Measurements from ENCODE around the gene DUT. TPM values are rescaled to one million over a fixed set of nuclear protein-coding genes. Genes with fewer than 3 reads are reported as not detected.

The DUT gene
- total RNA-seq, 1 experiment from 2014 or later, result 85.2 TPM

- H3K9ac ChIP-seq (ENCODE audit: low read length), result no peak overlapping the region
- TF ChIP-seq EZH2 (IDR thresholded peaks at IDR 0.05; ENCODE audit: low read length, unreplicated experiment), result no peak
- TF ChIP-seq EZH2phosphoT487 (IDR thresholded peaks at IDR 0.05; ENCODE audit: borderline replicate concordance, low read length), result no peak
- no peak for TF ChIP-seq CTCF (conservative IDR thresholded peaks at IDR 0.05; ENCODE audit: low read depth, low read length)
- H3K4me3 ChIP-seq (ENCODE audit: low read length), result no peak overlapping the region
- no peaks in the 10 kb centered on the region for H3K27me3 ChIP-seq (ENCODE audit: low read length)
- no peaks in the 10 kb centered on the region for H3K36me3 ChIP-seq (ENCODE audit: low read depth, low read length)
- CTCF ChIA-PET, result no interaction called here
- no peaks in the 10 kb centered on the region for H3K9me2 ChIP-seq (replicated peaks; ENCODE audit: low read length)
- no peak overlapping the region for H3K27ac ChIP-seq (ENCODE audit: low read length)
- ATAC-seq, result no peak
- DNase-seq, result no peak
- H2AFZ ChIP-seq (ENCODE audit: low read length), result no peak overlapping the region
- POLR2A ChIA-PET (ENCODE audit: unreplicated experiment), result no interaction called here
- no TSS peak for BruUV-seq (replicated peaks)
- H3K4me1 ChIP-seq (ENCODE audit: insufficient read depth, low read length), result no peaks in the 10 kb centered on the region
- H3K4me2 ChIP-seq (ENCODE audit: low read length), result no peak overlapping the region
- no peaks in the 10 kb centered on the region for H3F3A ChIP-seq (ENCODE audit: low read length, unreplicated experiment)
- no peaks in the 10 kb centered on the region for H3K79me2 ChIP-seq (ENCODE audit: low read length)
- H4K20me1 ChIP-seq (ENCODE audit: low read length), result no peaks in the 10 kb centered on the region
- intact Hi-C loops (cut with micrococcal nuclease), result no loop called here
- no peaks in the 10 kb centered on the region for H3K9me3 ChIP-seq (ENCODE audit: low read length)
These were observed 21.5 kb upstream of the DUT start for GRCh38 chr15:48309740-48310139.

- CTCF ChIA-PET, result no interaction called here
- H3K36me3 ChIP-seq (ENCODE audit: low read depth, low read length), result no peaks in the 10 kb centered on the region
- H3K4me3 ChIP-seq (ENCODE audit: low read length), result no peak overlapping the region
- no peaks in the 10 kb centered on the region for H3K27me3 ChIP-seq (ENCODE audit: low read length)
- H3K27ac ChIP-seq (ENCODE audit: low read length), result no peak overlapping the region
- no peak for ATAC-seq
- DNase-seq, result no peak
- intact Hi-C loops (cut with micrococcal nuclease), result no loop called here
- no peak overlapping the region for H3K4me2 ChIP-seq (ENCODE audit: low read length)
- H3K4me1 ChIP-seq (ENCODE audit: insufficient read depth, low read length), result no peaks in the 10 kb centered on the region
- H3K9me3 ChIP-seq (ENCODE audit: low read length), result no peaks in the 10 kb centered on the region
- H3K9me2 ChIP-seq (replicated peaks; ENCODE audit: low read length), result no peaks in the 10 kb centered on the region
- H2AFZ ChIP-seq (ENCODE audit: low read length), result no peak overlapping the region
- no TSS peak for BruUV-seq (replicated peaks)
- H3K9ac ChIP-seq (ENCODE audit: low read length), result no peak overlapping the region
- no peak for TF ChIP-seq CTCF (conservative IDR thresholded peaks at IDR 0.05; ENCODE audit: low read depth, low read length)
- TF ChIP-seq EZH2 (IDR thresholded peaks at IDR 0.05; ENCODE audit: low read length, unreplicated experiment), result no peak
- TF ChIP-seq EZH2phosphoT487 (IDR thresholded peaks at IDR 0.05; ENCODE audit: borderline replicate concordance, low read length), result no peak
- no peaks in the 10 kb centered on the region for H3K79me2 ChIP-seq (ENCODE audit: low read length)
- no peaks in the 10 kb centered on the region for H3F3A ChIP-seq (ENCODE audit: low read length, unreplicated experiment)
- H4K20me1 ChIP-seq (ENCODE audit: low read length), result no peaks in the 10 kb centered on the region
- POLR2A ChIA-PET (ENCODE audit: unreplicated experiment), result no interaction called here
These were observed 18.0 kb upstream of the DUT start for GRCh38 chr15:48313216-48313615.

- intact Hi-C loops (cut with micrococcal nuclease), result no loop called here
- no peaks in the 10 kb centered on the region for H3F3A ChIP-seq (ENCODE audit: low read length, unreplicated experiment)
- POLR2A ChIA-PET (ENCODE audit: unreplicated experiment), result no interaction called here
These were observed 16.2 kb upstream of the DUT start for GRCh38 chr15:48315041-48315440.

More at GRCh38 chr15:48315041-48315440, 16.2 kb upstream of the DUT start:
- no peaks in the 10 kb centered on the region for H3K4me1 ChIP-seq (ENCODE audit: insufficient read depth, low read length)
- DNase-seq (no peak), ATAC-seq (no peak)
- H3K27me3 ChIP-seq (ENCODE audit: low read length), result no peaks in the 10 kb centered on the region
- no peak overlapping the region for H3K4me2 ChIP-seq (ENCODE audit: low read length)
- no peaks in the 10 kb centered on the region for H3K9me3 ChIP-seq (ENCODE audit: low read length)
- no peak overlapping the region for H2AFZ ChIP-seq (ENCODE audit: low read length)
- no peak overlapping the region for H3K4me3 ChIP-seq (ENCODE audit: low read length)
- no peaks in the 10 kb centered on the region for H3K36me3 ChIP-seq (ENCODE audit: low read depth, low read length)
- H3K27ac ChIP-seq (ENCODE audit: low read length), result no peak overlapping the region
- H3K79me2 ChIP-seq (ENCODE audit: low read length), result no peaks in the 10 kb centered on the region
- BruUV-seq (replicated peaks), result no TSS peak
- no peak overlapping the region for H3K9ac ChIP-seq (ENCODE audit: low read length)
- no peaks in the 10 kb centered on the region for H4K20me1 ChIP-seq (ENCODE audit: low read length)
- no peaks in the 10 kb centered on the region for H3K9me2 ChIP-seq (replicated peaks; ENCODE audit: low read length)
- no peak for TF ChIP-seq EZH2phosphoT487 (IDR thresholded peaks at IDR 0.05; ENCODE audit: borderline replicate concordance, low read length)
- TF ChIP-seq EZH2 (IDR thresholded peaks at IDR 0.05; ENCODE audit: low read length, unreplicated experiment), result no peak
- TF ChIP-seq CTCF (conservative IDR thresholded peaks at IDR 0.05; ENCODE audit: low read depth, low read length), result no peak
- CTCF ChIA-PET, result no interaction called here
